Activated CD8-positive, alpha-beta memory T cell treated with anti-CD3 and anti-CD28 coated beads for 1 hour (primary cell): ENCODE data around the gene TSPAN18.

Experiments
- DNase-seq, 2 donors: peaks; one replicate each; pipeline ENCODE4 v3.0.0-alpha.2; 2020; ENCODE audit warnings: low read depth in 1 of 2; ENCODE audit errors: extremely low read depth in 1 of 2

TSPAN18 gene

GRCh38 chr11:44736791-44737190 lies 10.0 kb downstream of the TSPAN18 start:
- no peak for DNase-seq

GRCh38 chr11:44737245-44738085 lies 10.7 kb downstream of the TSPAN18 start:
- no peak for DNase-seq

- DNase-seq: no peak
Observed at GRCh38 chr11:44738791-44739190, 12.0 kb downstream of the TSPAN18 start.

GRCh38 chr11:44740967-44741366 lies 14.2 kb downstream of the TSPAN18 start:
- no peak for DNase-seq

- DNase-seq: no peak
Observed at GRCh38 chr11:44741976-44742375, 15.2 kb downstream of the TSPAN18 start.

- DNase-seq: no peak
Observed at GRCh38 chr11:44742508-44743246, 15.9 kb downstream of the TSPAN18 start.

GRCh38 chr11:44743326-44743725 lies 16.6 kb downstream of the TSPAN18 start:
- no peak for DNase-seq

- DNase-seq: no peak
Observed at GRCh38 chr11:44743959-44744557, 17.3 kb downstream of the TSPAN18 start.

- no peak for DNase-seq
Observed at GRCh38 chr11:44746894-44747293, 20.1 kb downstream of the TSPAN18 start.

GRCh38 chr11:44747316-44747715 lies 20.6 kb downstream of the TSPAN18 start:
- no peak for DNase-seq

- no peak for DNase-seq
Observed at GRCh38 chr11:44747836-44748235, 21.1 kb downstream of the TSPAN18 start.

- no peak for DNase-seq
Observed at GRCh38 chr11:44748606-44749005, 21.8 kb downstream of the TSPAN18 start.

- no peak for DNase-seq
Observed at GRCh38 chr11:44749189-44749588, 22.4 kb downstream of the TSPAN18 start.

GRCh38 chr11:44750551-44751465 lies 24.0 kb downstream of the TSPAN18 start:
- DNase-seq: no peak

- DNase-seq: no peak
Observed at GRCh38 chr11:44752300-44752699, 25.5 kb downstream of the TSPAN18 start.

- DNase-seq: no peak
Observed at GRCh38 chr11:44752713-44753112, 26.0 kb downstream of the TSPAN18 start.

GRCh38 chr11:44753961-44754645 lies 27.3 kb downstream of the TSPAN18 start:
- DNase-seq: no peak

GRCh38 chr11:44754876-44755555 lies 28.3 kb downstream of the TSPAN18 start:
- no peak for DNase-seq
